Liver (tissue), 9 donors: ENCODE data around the gene LPXN. TPM values are rescaled to one million over a fixed set of nuclear protein-coding genes. Genes with fewer than 3 reads are reported as not detected.

Experiments
- DNase-seq: peaks from one replicate; pipeline ENCODE4 v3.0.0-alpha.2; 2017; ENCODE audit warnings: low spot score
- H3K27ac ChIP-seq, 2 donors: one replicate each; pipeline ENCODE4 v1.7.0; 2013; ENCODE audit warnings: inconsistent platforms in 2 of 2, low read length in 2 of 2, control low read depth in 1 of 2, low read depth in 1 of 2, mild to moderate bottlenecking in 1 of 2
- H3K27me3 ChIP-seq, 4 donors: one replicate each; pipeline versions ENCODE4 v1.6.1 to v1.7.0; 2013; ENCODE audit warnings: low read length in 3 of 4, inconsistent platforms in 1 of 4, mild to moderate bottlenecking in 1 of 4, moderate library complexity in 1 of 4; ENCODE audit not compliant: control insufficient read depth in 4 of 4, insufficient read depth in 4 of 4
- H3K36me3 ChIP-seq, 4 donors: one replicate each; pipeline versions ENCODE4 v1.6.1 to v1.7.0; 2013; ENCODE audit warnings: low read length in 3 of 4, mild to moderate bottlenecking in 3 of 4, low read depth in 1 of 4, moderate library complexity in 1 of 4; ENCODE audit not compliant: control insufficient read depth in 4 of 4, insufficient read depth in 3 of 4
- H3K4me1 ChIP-seq, 4 donors: one replicate each; pipeline versions ENCODE4 v1.6.1 to v1.7.0; 2013; ENCODE audit warnings: low read length in 3 of 4, mild to moderate bottlenecking in 3 of 4, moderate library complexity in 1 of 4; ENCODE audit not compliant: control insufficient read depth in 4 of 4, insufficient read depth in 4 of 4
- H3K4me3 ChIP-seq, 3 donors: one replicate each; pipeline versions ENCODE4 v1.6.1 to v1.7.0; 2013; ENCODE audit warnings: low read length in 3 of 3, control low read depth in 1 of 3, low read depth in 1 of 3, mild to moderate bottlenecking in 1 of 3
- H3K9ac ChIP-seq, 2 donors: one replicate each; pipeline ENCODE4 v1.7.0; 2013; ENCODE audit warnings: low read length in 2 of 2, mild to moderate bottlenecking in 2 of 2, moderate library complexity in 2 of 2, control low read depth in 1 of 2, low read depth in 1 of 2
- H3K9me3 ChIP-seq, 4 donors: one replicate each; pipeline versions ENCODE4 v1.6.1 to v1.7.0; 2013; ENCODE audit warnings: low read length in 3 of 4; ENCODE audit not compliant: control insufficient read depth in 4 of 4
- ATF3 ChIP-seq: IDR thresholded peaks from 2 replicates; pipeline ENCODE4 v1.6.1; 2016; ENCODE audit warnings: antibody characterized with exemption
- CTCF ChIP-seq: fragments of 150-350 bp; IDR thresholded peaks from 2 replicates; pipeline ENCODE4 v1.5.1; 2017; ENCODE audit warnings: improper control_type of control experiment, low read depth, low read length; ENCODE audit not compliant: missing input control
- EGR1 ChIP-seq, 2 donors: IDR thresholded peaks; 2 replicates each; pipeline ENCODE4 v1.6.1; 2016 to 2018; ENCODE audit warnings: antibody characterized with exemption in 2 of 2, low read depth in 2 of 2
- FOXA1 ChIP-seq: IDR thresholded peaks from 2 replicates; pipeline ENCODE4 v1.6.1; 2016; ENCODE audit warnings: antibody characterized with exemption
- FOXA2 ChIP-seq: IDR thresholded peaks from 2 replicates; pipeline ENCODE4 v1.6.1; 2016; ENCODE audit warnings: antibody characterized with exemption
- GABPA ChIP-seq, 2 donors: IDR thresholded peaks in 1 of 2; conservative IDR thresholded peaks in 1 of 2; 2 replicates each; pipeline ENCODE4 v1.6.1; 2016; ENCODE audit warnings: antibody characterized with exemption in 2 of 2, mild to moderate bottlenecking in 1 of 2, moderate library complexity in 1 of 2
- HNF4A ChIP-seq, 2 donors: conservative IDR thresholded peaks; 2 replicates each; pipeline ENCODE4 v1.6.1; 2016; ENCODE audit warnings: antibody characterized with exemption in 2 of 2, mild to moderate bottlenecking in 2 of 2
- HNF4G ChIP-seq: IDR thresholded peaks from 2 replicates; pipeline ENCODE4 v1.6.1; 2016; ENCODE audit warnings: antibody characterized with exemption
- JUND ChIP-seq, 2 donors: IDR thresholded peaks; 2 replicates each; pipeline ENCODE4 v1.6.1; 2016; ENCODE audit warnings: antibody characterized with exemption in 2 of 2
- NR2F2 ChIP-seq: IDR thresholded peaks from 2 replicates; pipeline ENCODE4 v1.6.1; 2016; ENCODE audit warnings: antibody characterized with exemption
- RAD21 ChIP-seq, 2 donors: IDR thresholded peaks; 2 replicates each; pipeline ENCODE4 v1.6.1; 2016; ENCODE audit warnings: antibody characterized with exemption in 2 of 2, mild to moderate bottlenecking in 2 of 2
- RXRA ChIP-seq, 2 donors: IDR thresholded peaks; 2 replicates each; pipeline ENCODE4 v1.6.1; 2017 to 2018; ENCODE audit warnings: antibody characterized with exemption in 2 of 2, mild to moderate bottlenecking in 1 of 2
- SP1 ChIP-seq: IDR thresholded peaks from 2 replicates; pipeline ENCODE4 v1.6.1; 2018; ENCODE audit warnings: antibody characterized with exemption, mild to moderate bottlenecking
- YY1 ChIP-seq: IDR thresholded peaks from 2 replicates; pipeline ENCODE4 v1.6.1; 2016; ENCODE audit warnings: antibody characterized with exemption, mild to moderate bottlenecking
- ZBTB33 ChIP-seq: IDR thresholded peaks from 2 replicates; pipeline ENCODE4 v1.6.1; 2016; ENCODE audit warnings: antibody characterized with exemption
- WGBS: extraction: QIAGEN DNeasy Blood & Tissue Kit; methylation state at CpG from one replicate; pipeline ENCODE4 v1.1.7; 2013; 5-methylcytosine and 5-hydroxymethylcytosine counted together
- polyA plus RNA-seq, 2 donors: library from polyadenylated mRNA; stranded (reverse) in 1 of 2; unstranded in 1 of 2; fragments of 200-250 nt in 1 of 2; fragments of >200 nt in 1 of 2; fragmentation: Nextera tagmentation in 1 of 2; extraction: Ambion mirVana in 1 of 2; gene quantifications; one replicate each; pipeline versions ENCODE4 v1.2.1 to v1.2.3, GENCODE V29; 2013 to 2015
- total RNA-seq, 2 donors: library from RNA; depleted of rRNA; stranded (reverse); fragments of >200 nt; gene quantifications; one replicate each; pipeline ENCODE4 v1.2.3, GENCODE V29; 2014
- TF ChIP-seq, protein P1 (sequence below): IDR thresholded peaks from 2 replicates; pipeline ENCODE4 v1.6.1; 2016; ENCODE audit warnings: antibody characterized with exemption, mild to moderate bottlenecking
- donor health status: healthy.
- donor health status: healthy.
- donor health status: healthy.
- donor health status: healthy.
- donor health status: healthy.

The LPXN gene
- total and polyA plus RNA-seq, 4 donors, result 3.7 to 6.2 (median 4.7) TPM

DNA sequence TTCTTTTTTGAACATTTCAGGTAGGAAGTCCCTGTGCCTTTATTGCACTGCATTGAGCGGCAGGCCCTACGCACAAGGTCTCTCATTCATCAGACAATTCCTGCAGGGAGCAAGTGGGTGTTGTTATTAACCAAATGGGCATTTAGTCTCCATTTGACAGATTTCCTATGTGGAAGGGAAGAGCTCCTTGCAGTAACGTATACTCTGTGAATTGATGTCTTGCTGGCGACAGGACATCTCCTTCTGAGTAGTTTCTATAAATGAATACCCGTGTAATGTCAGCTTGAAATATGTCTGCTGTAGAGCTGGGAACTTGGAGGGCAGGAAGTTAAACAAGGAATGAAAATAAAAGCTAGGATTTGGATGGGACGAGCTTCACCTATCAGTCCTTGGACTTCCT is 71.4 kb downstream of the LPXN start:
- no peaks in the 10 kb centered on the region for H3K27me3 ChIP-seq
- WGBS, result 85% methylated on average over 6 of the region's 6 CpGs
- no peak overlapping the region for H3K4me3 ChIP-seq
- no peak overlapping the region for H3K27ac ChIP-seq
- H3K9ac ChIP-seq, result no peak overlapping the region
- no peaks in the 10 kb centered on the region for H3K9me3 ChIP-seq
- TF ChIP-seq FOXA2, result no peak
- TF ChIP-seq FOXA1, result no peak
- TF ChIP-seq ATF3, result no peak
- TF ChIP-seq, protein P1, sequence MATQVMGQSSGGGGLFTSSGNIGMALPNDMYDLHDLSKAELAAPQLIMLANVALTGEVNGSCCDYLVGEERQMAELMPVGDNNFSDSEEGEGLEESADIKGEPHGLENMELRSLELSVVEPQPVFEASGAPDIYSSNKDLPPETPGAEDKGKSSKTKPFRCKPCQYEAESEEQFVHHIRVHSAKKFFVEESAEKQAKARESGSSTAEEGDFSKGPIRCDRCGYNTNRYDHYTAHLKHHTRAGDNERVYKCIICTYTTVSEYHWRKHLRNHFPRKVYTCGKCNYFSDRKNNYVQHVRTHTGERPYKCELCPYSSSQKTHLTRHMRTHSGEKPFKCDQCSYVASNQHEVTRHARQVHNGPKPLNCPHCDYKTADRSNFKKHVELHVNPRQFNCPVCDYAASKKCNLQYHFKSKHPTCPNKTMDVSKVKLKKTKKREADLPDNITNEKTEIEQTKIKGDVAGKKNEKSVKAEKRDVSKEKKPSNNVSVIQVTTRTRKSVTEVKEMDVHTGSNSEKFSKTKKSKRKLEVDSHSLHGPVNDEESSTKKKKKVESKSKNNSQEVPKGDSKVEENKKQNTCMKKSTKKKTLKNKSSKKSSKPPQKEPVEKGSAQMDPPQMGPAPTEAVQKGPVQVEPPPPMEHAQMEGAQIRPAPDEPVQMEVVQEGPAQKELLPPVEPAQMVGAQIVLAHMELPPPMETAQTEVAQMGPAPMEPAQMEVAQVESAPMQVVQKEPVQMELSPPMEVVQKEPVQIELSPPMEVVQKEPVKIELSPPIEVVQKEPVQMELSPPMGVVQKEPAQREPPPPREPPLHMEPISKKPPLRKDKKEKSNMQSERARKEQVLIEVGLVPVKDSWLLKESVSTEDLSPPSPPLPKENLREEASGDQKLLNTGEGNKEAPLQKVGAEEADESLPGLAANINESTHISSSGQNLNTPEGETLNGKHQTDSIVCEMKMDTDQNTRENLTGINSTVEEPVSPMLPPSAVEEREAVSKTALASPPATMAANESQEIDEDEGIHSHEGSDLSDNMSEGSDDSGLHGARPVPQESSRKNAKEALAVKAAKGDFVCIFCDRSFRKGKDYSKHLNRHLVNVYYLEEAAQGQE, result no peak
- TF ChIP-seq JUND (IDR thresholded peaks at IDR 0.05), result no peak
- H3K4me1 ChIP-seq, result no peaks in the 10 kb centered on the region
- no peaks in the 10 kb centered on the region for H3K36me3 ChIP-seq
- DNase-seq, result no peak

GRCh38 chr11:58503361-58503856 is 72.2 kb downstream of the LPXN start:
- no peaks in the 10 kb centered on the region for H3K4me1 ChIP-seq
- H3K27me3 ChIP-seq, result no peaks in the 10 kb centered on the region
- no peak overlapping the region for H3K27ac ChIP-seq
- H3K9ac ChIP-seq, result no peak overlapping the region
- DNase-seq, result no peak
- H3K9me3 ChIP-seq, result no peaks in the 10 kb centered on the region
- H3K36me3 ChIP-seq, result no peaks in the 10 kb centered on the region
- 87% methylated on average over 4 of the region's 4 CpGs for WGBS
- TF ChIP-seq EGR1 (IDR thresholded peaks at IDR 0.05; ENCODE audit: low read depth in 2 of 2), result no peak
- no peak for TF ChIP-seq HNF4G
- TF ChIP-seq, protein P1, result no peak
- no peak for TF ChIP-seq RXRA (IDR thresholded peaks at IDR 0.05)
- TF ChIP-seq GABPA (IDR thresholded peaks at IDR 0.05 in 1 of 2, conservative IDR thresholded peaks at IDR 0.05 in 1 of 2), result no peak
- TF ChIP-seq HNF4A (conservative IDR thresholded peaks at IDR 0.05), result no peak
- no peak for TF ChIP-seq NR2F2
- TF ChIP-seq ZBTB33, result no peak
- TF ChIP-seq CTCF, result no peak
- no peak for TF ChIP-seq RAD21 (IDR thresholded peaks at IDR 0.05)
- no peak for TF ChIP-seq ATF3
- TF ChIP-seq SP1, result no peak
- TF ChIP-seq JUND (IDR thresholded peaks at IDR 0.05), result no peak
- TF ChIP-seq YY1, result no peak
- H3K4me3 ChIP-seq, result no peak overlapping the region
